Measurements from ENCODE around the gene SCN10A. TPM values are rescaled to one million over a fixed set of nuclear protein-coding genes. Genes with fewer than 3 reads are reported as not detected.
A peak's percentile ranks its signal among the peaks of the same experiment; 100 is the strongest.

SCN10A gene
- total RNA-seq, 1 donor from 2014 or later, result not detected

DNA sequence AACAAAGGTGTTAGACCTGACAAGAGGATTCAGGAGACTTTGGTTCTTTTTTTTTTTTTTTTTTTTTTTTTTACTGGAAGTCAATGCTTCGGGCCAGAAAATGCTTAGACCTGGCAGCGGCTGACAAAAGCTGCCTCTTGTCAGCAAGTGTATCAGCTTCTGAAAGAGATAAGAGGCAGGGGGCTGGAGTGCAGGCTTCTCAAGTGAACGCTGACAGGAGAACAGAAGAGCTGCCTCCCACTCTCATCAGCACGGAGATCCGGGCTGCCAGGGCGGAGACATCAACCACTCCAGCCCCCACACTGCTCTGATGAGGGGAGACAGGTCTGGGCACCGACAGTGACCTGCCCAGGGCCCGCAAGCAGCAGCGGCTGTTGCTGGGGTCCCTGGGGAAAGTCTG, 157.2 kb downstream of the SCN10A start:
- no peak overlapping the region for H3K4me3 Mint-ChIP-seq (ENCODE audit: unreplicated experiment)
- H3K27ac Mint-ChIP-seq (ENCODE audit: unreplicated experiment), result no peak overlapping the region
- peaks cover 2% of the 10 kb centered on the region for H3K9me3 Mint-ChIP-seq (ENCODE audit: unreplicated experiment)
- no peak for DNase-seq
- H3K4me1 Mint-ChIP-seq (ENCODE audit: low read depth, unreplicated experiment), result peaks cover 3% of the 10 kb centered on the region
- peaks cover 7% of the 10 kb centered on the region for H3K36me3 Mint-ChIP-seq (ENCODE audit: unreplicated experiment)
- TF ChIP-seq, protein P1, sequence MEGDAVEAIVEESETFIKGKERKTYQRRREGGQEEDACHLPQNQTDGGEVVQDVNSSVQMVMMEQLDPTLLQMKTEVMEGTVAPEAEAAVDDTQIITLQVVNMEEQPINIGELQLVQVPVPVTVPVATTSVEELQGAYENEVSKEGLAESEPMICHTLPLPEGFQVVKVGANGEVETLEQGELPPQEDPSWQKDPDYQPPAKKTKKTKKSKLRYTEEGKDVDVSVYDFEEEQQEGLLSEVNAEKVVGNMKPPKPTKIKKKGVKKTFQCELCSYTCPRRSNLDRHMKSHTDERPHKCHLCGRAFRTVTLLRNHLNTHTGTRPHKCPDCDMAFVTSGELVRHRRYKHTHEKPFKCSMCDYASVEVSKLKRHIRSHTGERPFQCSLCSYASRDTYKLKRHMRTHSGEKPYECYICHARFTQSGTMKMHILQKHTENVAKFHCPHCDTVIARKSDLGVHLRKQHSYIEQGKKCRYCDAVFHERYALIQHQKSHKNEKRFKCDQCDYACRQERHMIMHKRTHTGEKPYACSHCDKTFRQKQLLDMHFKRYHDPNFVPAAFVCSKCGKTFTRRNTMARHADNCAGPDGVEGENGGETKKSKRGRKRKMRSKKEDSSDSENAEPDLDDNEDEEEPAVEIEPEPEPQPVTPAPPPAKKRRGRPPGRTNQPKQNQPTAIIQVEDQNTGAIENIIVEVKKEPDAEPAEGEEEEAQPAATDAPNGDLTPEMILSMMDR (IDR thresholded peaks at IDR 0.05; ENCODE audit: partially characterized antibody, unreplicated experiment), result no peak
- H3K27me3 Mint-ChIP-seq (ENCODE audit: unreplicated experiment), result no peaks in the 10 kb centered on the region

- Mint-ChIP-seq H3K4me3 (ENCODE audit: unreplicated experiment) (no peak overlapping the region), H3K36me3 (ENCODE audit: unreplicated experiment) (peaks cover 7% of the 10 kb centered on the region), H3K27me3 (ENCODE audit: unreplicated experiment) (peaks cover under 1% of the 10 kb centered on the region), H3K9me3 (ENCODE audit: unreplicated experiment) (no peaks in the 10 kb centered on the region), H3K27ac (ENCODE audit: unreplicated experiment) (no peak overlapping the region), H3K4me1 (ENCODE audit: low read depth, unreplicated experiment) (peaks cover 3% of the 10 kb centered on the region)
- no peak for DNase-seq
- TF ChIP-seq, protein P1 (IDR thresholded peaks at IDR 0.05; ENCODE audit: partially characterized antibody, unreplicated experiment), result no peak
Measured at GRCh38 chr3:38657369-38657768, 158.6 kb downstream of the SCN10A start.

- Mint-ChIP-seq H3K9me3 (ENCODE audit: unreplicated experiment) (no peaks in the 10 kb centered on the region), H3K4me3 (ENCODE audit: unreplicated experiment) (no peak overlapping the region), H3K36me3 (ENCODE audit: unreplicated experiment) (peaks cover under 1% of the 10 kb centered on the region), H3K4me1 (ENCODE audit: low read depth, unreplicated experiment) (peaks cover 3% of the 10 kb centered on the region), H3K27ac (ENCODE audit: unreplicated experiment) (no peak overlapping the region), H3K27me3 (ENCODE audit: unreplicated experiment) (peaks cover 2% of the 10 kb centered on the region)
- DNase-seq, result no peak
- TF ChIP-seq, protein P1 (IDR thresholded peaks at IDR 0.05; ENCODE audit: partially characterized antibody, unreplicated experiment), result peak; percentile 33
Measured at GRCh38 chr3:38655708-38656300, 160.2 kb downstream of the SCN10A start.

DNA sequence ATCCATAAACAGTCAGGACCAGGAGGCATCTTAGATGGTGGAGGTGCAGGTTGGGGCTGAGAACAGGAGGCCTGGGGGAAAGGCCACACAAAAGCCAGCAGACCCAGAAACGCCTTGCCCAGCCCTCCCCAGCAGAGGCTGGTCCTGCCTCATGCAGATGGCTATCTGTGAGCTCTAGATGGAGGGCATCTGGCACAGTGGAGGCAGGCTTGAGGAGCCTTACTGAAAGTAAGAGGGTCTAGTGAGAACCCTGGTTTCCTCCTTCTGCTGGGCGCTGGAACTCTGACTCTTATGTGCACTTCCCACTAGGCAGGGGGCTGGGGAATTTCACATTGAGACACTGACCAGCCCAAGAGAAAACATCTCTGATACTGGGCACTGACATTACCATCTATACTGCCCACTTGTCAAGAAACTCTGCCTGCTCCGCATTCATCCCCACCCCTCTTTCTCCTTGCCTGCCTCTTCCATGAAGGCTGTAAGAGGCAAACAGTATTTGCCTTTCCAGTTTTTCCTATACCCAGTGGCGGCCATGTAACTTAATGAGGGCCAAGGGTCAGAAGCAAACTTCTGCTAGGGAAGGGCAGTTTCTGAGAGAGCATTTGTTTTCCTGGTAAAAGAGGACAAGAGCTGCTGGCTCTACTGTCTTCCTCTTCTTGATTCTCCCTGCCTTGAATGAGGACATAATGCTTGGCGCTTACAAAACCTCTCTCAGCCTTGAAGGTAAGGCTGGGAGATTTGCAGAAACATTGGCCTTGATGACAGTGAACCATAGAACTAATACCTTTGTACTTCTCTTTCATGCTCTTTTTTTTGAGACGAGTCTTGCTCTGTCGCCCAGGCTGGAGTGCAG, 162.1 kb downstream of the SCN10A start:
- TF ChIP-seq, protein P1 (IDR thresholded peaks at IDR 0.05; ENCODE audit: partially characterized antibody, unreplicated experiment), result no peak
- DNase-seq, result no peak
- no peak overlapping the region for H3K27ac Mint-ChIP-seq (ENCODE audit: unreplicated experiment)
- H3K9me3 Mint-ChIP-seq (ENCODE audit: unreplicated experiment), result no peaks in the 10 kb centered on the region
- peaks cover 3% of the 10 kb centered on the region for H3K4me1 Mint-ChIP-seq (ENCODE audit: low read depth, unreplicated experiment)
- peaks cover 2% of the 10 kb centered on the region for H3K27me3 Mint-ChIP-seq (ENCODE audit: unreplicated experiment)
- no peaks in the 10 kb centered on the region for H3K36me3 Mint-ChIP-seq (ENCODE audit: unreplicated experiment)
- H3K4me3 Mint-ChIP-seq (ENCODE audit: unreplicated experiment), result no peak overlapping the region

- Mint-ChIP-seq H3K27me3 (ENCODE audit: unreplicated experiment) (peaks cover 6% of the 10 kb centered on the region), H3K9me3 (ENCODE audit: unreplicated experiment) (peaks cover 3% of the 10 kb centered on the region), H3K36me3 (ENCODE audit: unreplicated experiment) (no peaks in the 10 kb centered on the region), H3K4me3 (ENCODE audit: unreplicated experiment) (no peak overlapping the region), H3K4me1 (ENCODE audit: low read depth, unreplicated experiment) (peaks cover 3% of the 10 kb centered on the region), H3K27ac (ENCODE audit: unreplicated experiment) (no peak overlapping the region)
- TF ChIP-seq, protein P1 (IDR thresholded peaks at IDR 0.05; ENCODE audit: partially characterized antibody, unreplicated experiment), result no peak
- DNase-seq, result no peak
Measured at GRCh38 chr3:38652934-38653333, 163.1 kb downstream of the SCN10A start.

All from glutamatergic neuron (in vitro differentiated cells).